Inflammatory macrophage (primary cell): Measurements from ENCODE around the gene ZNF32.
A peak's percentile ranks its signal among the peaks of the same experiment; 100 is the strongest.
"Not testable (repeated sequence)": the region's sequence is repeated elsewhere in the genome, so short reads cannot be mapped to it uniquely, and the experiment has no call there.

ENCODE experiments used
- DNase-seq, 2 donors: peaks; one replicate each; pipeline ENCODE4 v3.0.0-alpha.2; 2020 to 2022

Gene ZNF32

DNA sequence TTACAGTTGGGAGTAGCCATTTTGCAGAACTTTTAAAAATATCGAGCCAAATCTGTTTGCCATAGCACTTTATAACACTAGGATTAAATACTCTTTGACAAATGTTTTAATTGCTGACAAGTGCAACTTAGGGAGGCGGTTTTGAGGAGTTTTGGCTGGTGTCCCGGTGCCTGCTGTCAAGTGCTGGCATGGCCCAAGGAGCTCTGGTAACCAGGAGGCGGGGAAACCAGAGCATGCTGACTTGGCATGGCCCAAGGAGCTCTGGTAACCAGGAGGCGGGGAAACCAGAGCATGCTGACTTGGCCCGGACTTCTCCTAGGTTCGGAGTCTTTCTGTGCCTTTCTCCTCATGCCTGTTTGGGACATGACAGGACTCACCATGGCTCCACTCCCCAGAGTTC, 30.8 kb upstream of the ZNF32 start:
- DNase-seq, result no peak

DNA sequence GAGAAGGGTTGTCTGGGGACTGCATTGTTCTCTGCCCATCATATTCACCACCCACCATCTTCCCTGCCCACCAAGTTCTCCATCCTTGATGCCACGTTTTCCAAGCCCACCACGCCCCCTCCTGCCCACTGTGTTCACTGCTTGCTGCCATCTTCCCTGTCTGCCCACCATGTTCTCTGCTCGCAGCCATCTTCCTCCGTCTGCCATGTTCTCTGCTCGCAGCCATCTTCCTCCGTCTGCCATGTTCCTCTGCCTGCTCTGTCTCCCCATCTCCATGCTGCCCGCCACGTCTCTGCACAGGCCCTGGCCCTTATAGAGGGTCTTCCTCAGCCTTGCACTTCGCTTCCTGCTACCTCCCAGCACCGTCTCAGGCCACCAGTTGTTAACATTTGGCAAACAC, 30.0 kb upstream of the ZNF32 start:
- no peak for DNase-seq

DNA sequence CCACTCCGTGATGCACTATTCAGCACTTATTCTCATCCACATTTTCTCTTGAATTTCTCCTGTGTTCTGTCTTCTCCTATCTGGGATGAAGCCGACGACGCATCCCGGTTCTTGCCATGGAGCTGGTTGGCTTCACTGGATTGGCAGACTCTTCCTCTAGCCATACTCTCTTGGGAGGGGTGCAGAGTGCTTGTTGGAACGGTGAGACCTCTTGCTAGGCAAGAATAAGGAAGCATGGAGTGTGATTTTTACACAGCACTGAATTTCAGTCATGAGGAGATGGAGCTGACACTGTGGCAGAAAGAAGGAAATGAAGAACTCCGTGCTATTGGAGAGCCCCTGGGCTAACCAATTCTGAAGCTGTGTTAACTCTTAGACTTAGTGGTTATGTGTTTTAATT, 28.2 kb upstream of the ZNF32 start:
- no peak for DNase-seq

DNA sequence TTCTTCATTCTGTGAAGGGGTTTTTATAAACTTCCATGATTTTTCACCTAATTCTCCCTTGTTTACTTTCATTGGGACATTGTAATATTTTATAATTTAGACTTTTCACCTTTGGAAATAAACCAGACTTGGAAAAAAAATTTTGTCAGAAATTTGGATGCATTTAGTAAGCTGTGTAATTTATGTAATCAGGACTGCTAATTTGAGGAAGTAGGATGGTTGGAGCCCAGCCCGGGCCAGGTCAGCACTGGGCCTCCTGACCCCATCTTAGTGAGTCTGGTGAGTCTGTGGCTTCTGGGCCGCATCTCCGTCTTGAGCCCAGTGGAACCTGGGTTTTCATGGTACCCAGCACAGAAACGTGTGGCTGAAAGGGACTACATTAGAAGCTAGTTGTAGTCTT, 27.6 kb upstream of the ZNF32 start:
- no peak for DNase-seq

DNA sequence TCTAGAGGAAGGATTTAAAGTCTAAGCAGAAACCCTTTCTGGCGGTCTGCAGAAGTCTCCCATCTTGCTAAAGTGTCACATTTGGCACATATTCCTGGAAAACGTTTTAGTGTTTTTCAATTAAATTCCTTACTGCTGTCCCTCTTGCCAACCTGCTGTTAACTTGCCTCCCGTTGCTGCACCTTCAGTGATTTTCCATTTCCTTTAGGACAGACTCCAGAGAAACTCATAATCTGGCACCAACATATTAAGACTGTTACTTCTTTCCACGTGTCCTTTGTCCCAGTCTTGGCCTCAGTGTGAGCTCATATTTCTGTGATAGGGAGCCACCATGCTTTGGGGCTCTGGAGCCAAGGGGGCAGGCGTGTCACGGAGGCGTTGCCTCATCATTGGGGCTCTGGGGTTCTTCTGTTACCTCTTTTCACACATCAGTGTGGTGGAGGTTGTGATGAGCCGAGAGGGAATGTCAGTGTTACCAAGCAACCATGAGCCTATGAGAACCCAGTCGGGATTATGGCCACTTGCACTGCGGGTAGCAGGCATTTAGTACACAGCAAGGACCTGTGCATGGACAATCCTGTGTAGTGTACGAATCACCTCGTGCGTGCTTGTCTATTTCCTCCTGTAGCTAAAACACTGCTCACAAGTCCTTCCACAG, 26.0 kb upstream of the ZNF32 start:
- no peak for DNase-seq

DNA sequence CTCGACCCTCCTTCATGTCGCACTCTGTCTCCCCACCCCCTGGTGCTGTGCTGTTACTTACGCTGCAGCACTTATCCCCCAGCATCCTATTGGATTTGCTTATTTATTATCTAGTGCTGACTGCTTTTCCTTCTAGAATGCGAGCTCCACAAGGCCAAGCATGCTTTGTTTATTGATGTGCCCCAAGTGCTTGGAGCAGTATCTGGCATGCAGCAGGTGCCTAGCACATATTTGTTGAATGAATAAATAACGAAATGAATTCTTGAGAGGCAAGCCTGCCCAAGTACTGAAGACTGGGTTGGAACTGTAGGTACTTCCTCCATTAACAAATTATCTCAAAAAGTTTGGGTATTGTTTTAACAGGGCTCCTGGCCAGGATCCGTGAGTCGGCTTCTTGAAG, 24.8 kb upstream of the ZNF32 start:
- DNase-seq, result no peak

DNA sequence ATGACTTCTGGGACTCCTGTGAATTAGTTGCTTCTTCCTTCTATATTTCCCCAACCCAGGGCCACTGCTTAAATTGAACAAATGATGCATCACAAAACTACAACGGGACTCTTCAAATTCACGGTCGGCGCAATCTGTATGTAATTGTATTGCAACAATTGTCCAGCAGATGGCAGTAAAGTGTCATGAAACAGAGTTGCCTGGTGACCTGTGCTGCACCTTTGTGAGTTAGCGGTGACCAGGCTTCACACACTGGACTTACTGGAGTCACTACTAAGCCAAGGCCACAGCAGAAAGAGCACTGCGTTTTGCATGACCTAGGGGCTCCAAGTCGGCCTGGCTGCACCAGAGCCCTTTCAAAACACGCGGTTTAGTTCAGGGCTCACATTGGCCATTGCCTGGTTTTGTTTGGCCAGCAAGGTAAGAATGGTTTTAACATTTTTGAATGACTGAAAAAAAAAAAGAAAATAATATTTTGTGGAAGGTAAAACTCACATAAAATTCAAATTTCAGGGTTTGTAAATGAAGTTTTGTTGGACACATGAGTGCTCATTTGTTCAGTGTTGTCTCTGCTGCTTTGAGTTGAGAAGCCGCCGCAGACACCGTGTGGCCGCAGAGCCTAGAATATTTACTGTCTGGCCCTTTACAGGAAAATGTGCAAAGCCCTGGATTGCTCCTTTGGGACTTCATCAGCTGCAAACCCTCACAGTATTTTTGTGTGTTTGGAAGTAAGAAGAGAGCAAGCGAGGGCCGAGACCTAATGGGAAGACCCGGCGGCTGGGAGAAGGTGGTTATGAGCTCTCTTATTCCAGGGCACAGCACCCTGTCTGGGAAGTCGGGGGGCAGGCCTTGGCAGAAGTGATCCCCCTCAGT, 23.2 kb upstream of the ZNF32 start:
- DNase-seq, result peak; percentile 59 to 62

DNA sequence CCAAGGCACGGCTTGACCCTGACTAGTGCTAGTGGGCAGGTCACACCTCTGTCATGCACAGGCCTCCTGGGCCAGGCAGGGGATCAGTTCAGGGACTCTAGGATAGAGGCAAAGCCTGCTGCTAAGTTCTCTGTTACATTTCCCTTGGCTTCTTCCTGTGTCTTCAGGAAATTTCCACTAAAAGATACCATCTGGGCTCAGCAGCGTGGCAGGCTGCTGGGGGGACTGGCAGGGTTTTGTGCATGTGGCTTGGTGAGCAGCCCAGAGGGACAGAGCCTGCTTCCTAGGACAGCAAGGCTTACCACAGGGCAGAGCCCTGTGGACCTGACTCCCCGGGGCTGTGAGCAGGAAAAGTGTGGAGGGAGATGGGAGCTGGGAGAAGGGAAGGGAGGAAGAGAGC, 20.7 kb upstream of the ZNF32 start:
- no peak for DNase-seq

DNA sequence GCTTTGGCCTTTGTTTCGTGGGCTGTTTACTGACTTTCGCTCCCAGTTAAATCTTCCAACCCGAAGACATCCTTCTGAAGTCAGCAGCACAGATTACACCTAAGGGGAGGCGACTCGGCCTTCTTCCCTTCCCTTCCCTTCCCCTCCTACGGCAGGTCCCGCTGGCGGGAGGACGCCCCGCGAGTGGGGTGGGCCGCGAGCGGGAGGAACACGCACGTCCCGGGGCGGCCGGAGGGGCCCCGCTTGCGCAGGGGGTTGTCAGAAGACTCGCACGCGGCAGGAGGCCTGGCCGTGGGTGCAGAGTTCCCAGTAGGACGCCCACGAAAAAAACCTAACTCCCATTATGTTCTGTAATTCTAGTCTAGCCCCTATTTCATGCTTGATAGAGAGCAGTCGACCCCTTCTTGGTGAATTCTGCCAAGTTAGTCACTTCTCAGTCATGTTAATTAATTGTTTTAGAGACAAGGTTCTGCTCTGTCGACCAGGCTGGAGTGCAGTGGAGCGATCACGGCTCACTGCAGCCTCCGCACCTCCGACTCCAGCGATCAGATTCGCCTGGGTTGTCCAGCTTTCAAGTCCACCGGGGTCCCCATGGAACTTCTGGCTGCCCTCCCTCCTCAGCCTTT, 19.2 kb upstream of the ZNF32 start:
- DNase-seq, result no peak

DNA sequence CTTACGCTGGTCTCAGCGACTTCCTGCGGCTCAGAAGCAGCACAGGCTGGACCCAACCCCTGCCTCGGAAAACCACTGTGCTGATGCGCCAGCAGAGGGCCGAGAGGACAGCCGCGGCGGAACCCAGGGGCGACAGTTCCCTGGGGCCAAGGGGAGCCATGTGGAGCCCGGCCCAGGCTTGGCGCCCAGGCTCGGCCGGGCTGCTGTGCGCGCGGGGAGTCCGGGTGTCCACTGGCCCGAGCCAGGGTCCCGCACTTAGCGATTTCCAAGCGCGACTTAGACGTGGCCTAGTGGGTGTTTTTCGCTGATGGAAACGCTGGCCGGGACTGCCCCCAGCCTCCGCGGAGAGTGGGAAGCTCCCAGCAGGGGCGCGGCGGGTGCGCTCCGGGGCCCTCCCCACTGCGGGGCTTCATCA, 18.6 kb upstream of the ZNF32 start:
- DNase-seq, result peak in 1 of 2 donors; percentile 3

DNA sequence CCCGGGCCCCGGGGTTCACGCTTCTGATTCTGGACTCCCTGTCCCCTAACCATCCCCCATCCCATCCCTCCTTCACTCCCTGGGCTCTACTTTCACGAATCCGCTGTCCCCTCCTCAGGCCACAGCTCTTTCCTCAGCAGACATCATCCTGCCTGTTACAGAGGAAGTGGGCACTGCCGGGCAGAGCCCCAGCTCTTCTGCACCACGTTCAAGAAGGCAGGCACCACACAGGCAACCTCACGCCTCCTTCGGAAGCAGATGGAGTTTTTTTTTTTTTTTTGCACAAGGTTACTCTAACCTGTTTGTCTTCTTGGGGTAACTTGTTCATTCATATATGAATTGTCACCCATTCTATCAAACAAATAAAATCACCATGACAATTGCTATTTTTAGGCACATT, 17.9 kb upstream of the ZNF32 start:
- no peak for DNase-seq

DNA sequence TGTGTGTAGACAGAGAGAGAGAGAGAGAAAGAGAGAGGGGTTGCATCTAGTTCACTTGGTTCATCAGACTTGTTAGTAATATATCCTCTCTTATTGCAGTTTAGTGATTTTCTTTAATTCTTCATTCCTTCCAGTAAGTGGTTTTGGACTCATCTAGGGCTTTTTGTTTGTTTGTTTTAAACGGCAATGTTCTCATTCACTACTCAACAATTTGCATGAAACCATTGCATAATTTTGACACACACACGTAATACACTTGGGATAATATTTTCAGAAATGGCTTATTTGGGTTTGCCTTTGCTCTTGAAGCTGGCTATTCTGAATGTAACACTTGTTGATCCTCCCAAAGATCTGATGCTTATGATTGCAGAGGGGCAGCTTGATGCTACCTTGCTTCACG, 16.4 kb upstream of the ZNF32 start:
- DNase-seq, result no peak

DNA sequence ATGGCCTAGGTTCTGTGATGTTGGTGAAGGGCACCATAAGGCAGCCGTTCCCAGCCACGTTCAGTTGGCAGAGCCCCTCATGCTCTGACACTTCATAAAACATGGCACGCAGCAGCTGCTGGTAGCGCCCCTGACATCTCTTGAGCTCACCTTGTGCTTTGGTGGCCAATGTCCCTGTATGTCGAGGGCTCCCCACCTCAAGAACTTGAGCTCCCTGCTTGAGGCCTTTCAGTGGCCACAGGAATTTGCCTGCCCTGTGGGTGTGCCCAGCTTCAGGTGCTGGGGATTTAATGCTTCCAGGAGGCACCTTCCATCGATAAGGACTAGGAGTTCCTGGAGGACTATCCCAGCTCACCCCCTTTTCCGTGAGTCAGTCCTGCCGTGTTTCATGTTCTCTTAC, 9.5 kb upstream of the ZNF32 start:
- no peak for DNase-seq

DNA sequence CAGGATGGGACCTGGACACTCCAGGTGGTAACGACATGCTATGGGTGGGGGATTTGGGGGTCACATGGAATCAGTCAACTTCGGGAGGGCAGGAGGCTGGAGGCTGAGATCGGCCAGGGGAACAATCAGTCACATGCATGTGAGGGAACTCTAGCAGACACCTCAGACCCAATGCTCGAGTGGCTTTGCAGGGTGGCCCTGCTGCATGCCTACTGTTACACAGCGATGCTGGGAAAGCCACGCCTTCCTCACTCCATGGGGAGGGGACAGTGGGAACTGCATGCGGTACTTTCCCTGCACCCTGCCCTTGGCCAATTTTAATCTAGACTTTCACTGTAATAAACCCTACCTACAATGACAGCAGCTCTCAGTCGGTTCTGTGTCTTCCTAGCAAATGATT, 6.6 kb upstream of the ZNF32 start:
- no peak for DNase-seq

DNA sequence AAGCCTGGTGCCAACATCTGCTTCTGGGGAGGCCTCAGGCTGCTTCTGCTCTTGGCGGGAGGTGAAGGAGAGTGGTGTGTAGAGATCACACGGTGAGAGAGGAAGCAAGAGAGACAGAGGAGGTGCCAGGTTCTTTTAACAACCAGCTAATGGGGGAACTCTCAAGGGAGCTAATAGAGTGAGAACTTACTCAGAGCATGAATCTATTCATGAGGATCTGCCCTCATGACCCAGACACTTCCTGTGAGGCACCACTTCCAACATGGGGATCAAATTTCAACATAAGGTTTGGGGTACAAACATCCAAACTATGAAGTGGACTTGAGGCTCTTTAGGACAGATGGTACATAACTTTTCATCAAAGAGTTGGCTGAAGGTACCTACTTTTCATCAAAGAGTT, 5.1 kb upstream of the ZNF32 start:
- DNase-seq, result no peak

DNA sequence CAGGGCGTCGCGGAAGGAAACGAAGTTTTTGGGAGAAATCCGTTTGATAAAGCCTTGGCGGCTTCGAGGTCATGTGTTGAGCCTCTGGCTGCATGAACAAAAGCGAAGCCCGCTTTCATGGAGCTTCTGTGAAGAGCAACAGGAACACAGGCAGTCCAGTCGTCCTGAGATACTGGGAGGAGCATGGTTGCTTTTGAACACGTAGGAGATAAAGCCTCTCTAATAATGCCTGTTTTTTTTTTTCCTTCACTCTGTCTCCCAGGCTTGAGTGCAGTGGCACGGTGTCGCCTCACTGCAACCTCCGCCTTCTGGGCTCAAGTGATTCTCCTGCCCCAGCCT, 473 bp upstream of the ZNF32 start:
- no peak for DNase-seq

DNA sequence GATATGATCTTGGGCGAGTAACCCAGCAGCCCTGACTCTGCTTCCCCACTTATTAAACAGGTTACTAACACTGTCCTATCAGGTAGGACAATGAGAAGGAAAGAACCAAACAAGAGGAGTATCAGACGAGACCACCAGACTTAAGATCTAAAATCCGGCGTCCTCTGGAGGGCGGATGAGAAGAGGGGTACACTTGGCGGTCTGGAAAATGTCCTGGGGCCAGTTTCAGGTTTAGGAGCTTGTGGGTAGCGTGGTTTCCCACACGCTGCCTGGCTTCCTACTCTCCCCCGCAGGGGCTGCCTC, 635 bp downstream of the ZNF32 start:
- no peak for DNase-seq

DNA sequence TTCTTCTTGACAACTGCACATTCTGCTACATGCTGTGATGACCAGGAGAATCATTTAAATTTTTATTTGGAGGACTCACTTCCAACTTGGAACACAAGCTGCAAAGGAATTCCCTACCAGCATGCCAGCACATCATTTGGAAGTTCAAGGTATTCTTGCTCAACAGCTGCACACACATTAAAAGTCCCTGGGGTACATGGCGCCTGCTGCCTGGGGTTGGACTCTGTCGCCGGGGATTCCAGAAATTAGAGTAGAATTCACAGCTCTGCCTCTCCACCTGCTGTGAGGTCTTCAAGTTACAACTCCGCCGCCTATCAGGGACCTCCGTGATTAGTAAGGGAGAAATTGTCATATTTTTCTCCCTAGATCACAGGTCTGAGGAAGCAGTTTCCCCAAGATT, 1.1 kb downstream of the ZNF32 start:
- no peak for DNase-seq

DNA sequence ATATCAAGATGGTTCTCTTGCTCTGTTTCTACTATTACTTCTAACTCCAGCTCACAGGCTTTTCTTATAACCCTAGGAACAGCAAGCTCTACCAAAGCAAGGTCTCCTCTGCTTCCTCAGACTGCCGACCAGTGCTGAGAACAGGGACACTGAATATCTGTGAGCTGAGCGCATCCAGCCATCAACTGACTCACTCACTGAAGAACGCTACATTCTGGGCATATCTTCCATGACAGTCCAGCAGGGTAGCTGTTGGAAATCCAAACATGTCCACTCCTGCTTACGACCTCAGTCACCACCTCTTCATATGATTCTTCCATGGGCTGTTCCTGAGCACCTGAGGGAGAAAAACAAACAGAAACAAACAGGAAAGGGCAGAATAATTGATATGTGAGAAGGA, 2.8 kb downstream of the ZNF32 start:
- DNase-seq, result no peak

DNA sequence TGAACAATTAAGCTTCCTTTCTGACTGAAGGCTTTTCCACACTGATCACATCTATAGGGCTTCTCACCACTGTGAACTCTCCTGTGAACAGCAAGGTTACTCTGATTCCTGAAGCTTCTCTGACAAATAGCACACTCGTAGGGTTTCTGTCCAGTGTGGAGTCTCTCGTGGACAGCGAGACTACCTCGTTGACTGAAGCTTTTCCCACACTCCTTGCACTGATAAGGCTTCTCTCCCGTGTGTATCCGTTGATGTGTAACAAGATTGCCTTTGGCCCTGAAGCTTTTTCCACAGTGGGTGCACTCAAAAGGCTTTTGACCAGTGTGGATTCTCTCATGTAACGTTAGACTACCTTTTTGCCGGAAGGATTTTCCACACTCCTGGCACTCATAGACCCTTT, 4.4 kb downstream of the ZNF32 start:
- DNase-seq, result no peak

DNA sequence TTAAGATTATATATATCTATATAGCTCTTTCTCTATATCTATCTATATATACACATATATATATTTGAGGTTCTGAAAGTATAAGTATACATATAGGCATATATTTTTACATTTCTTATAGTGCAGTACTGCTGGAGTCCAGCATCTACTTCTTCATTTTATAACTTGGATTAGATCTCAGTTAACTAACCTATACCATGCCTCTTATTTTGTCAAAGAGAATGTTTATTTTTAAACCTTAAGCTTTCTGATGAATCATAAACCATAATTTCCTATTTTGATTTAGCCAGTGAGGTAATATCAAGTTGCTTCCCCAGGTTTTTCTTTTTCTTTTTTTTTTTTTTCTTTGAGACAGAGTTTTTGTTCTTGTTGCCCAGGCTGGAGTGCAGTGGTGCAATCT, 8.1 kb downstream of the ZNF32 start:
- DNase-seq, result no peak

DNA sequence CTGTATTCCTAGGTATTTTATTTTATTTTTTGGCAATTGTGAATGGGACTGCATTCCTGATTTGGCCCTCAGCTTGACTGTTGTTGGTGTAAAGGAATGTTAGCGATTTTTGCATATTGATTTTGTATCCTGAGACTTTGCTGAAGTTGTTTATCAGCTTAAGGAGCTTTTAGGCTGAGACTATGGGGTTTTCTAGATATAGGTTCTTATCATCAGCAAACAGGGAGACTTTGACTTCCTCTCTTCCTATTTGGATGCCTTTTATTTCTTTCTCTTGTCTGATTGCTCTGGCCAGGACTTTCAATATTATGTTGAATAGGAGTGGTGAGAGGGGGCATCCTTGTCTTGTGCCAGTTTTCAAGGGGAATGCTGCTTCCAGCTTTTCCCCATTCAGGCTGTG, 12.9 kb downstream of the ZNF32 start:
- DNase-seq, result not testable (repeated sequence)

DNA sequence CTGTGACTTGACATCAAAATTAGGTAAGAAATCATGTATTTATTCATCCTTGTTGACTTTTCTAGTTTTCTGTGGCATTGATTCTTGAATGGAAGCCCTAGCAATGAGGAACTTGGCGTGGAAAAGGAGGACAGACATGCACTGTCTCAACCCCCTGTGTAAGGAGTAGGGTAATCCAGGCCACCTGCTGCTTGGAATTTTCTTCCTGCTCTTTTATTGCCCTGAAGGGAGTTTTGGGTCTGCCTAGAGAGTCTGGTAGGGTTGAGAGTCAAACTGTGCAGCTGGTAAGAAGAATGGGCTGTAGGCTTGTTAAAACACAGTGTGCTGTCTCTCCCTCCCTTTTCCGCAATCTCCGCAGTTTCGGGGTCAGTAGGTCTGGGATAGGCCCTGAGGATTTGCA, 19.7 kb downstream of the ZNF32 start:
- no peak for DNase-seq

DNA sequence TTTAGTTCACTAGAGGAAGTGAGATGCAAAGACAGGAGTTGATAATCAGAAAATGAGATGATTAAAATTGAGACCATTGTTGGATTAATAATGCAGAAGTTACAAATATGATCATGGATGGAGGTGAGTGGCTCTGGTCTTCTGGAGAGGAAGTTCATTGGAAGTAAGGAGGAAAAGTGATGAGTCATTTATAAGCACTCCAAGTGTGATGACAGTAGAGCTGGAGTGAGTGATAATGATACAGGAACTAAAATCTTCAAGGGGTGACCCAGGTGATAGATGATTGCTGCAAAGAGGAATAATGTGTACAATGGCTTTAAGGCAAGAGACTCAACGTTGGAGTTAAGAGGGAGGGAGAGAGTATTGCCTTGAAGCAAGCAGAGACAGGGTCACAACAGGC, 20.7 kb downstream of the ZNF32 start:
- no peak for DNase-seq
